Cortex of kidney (tissue), 1 donor: Measurements from ENCODE around the gene PAX7.

ENCODE experiments used
- DNase-seq: peaks from one replicate; lab custom pipeline; 2025; lab: John Stamatoyannopoulos, UW

The PAX7 gene

GRCh38 chr1:18641005-18641941, 10.6 kb downstream of the PAX7 start:
- no peak for DNase-seq

DNA sequence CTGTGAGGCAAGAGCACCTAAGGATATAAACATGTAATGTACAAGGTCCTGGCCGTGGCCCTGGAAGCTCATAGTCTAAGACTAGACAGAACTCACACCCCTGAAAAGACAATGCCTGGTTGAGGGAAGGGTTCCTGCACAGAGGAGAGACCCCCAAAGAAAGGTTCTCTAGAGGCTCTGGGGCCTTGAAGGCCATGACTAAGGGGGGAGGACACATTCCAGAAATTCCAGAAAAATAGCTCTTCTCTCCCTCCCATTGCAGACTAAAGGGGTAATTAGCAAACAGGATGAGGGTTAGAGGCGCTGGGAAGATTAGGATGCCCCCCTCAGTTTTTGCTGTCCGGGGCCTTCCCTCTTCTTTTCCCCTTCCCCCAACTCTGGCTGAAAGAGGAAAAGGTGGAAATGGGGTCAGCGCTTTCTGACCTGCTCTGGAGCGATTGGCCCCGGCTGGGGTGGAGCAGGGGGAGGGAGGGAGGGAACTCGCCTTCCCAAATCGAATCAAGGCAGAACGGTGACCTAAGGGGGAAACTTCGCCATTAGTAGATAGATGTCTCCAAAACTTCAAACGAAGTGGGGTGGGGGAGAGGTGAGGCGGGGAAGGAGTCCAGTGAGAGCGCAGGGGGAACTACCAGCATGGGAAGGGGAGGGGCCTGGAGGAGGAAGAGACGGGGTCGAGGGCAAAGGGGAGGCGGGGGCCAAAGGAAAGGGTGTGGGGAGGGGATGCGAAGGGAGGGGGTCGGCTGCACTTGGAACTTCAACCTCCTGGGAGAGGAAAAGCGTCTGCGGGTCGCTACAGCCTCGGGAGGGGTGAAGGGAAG, 11.8 kb downstream of the PAX7 start:
- no peak for DNase-seq

DNA sequence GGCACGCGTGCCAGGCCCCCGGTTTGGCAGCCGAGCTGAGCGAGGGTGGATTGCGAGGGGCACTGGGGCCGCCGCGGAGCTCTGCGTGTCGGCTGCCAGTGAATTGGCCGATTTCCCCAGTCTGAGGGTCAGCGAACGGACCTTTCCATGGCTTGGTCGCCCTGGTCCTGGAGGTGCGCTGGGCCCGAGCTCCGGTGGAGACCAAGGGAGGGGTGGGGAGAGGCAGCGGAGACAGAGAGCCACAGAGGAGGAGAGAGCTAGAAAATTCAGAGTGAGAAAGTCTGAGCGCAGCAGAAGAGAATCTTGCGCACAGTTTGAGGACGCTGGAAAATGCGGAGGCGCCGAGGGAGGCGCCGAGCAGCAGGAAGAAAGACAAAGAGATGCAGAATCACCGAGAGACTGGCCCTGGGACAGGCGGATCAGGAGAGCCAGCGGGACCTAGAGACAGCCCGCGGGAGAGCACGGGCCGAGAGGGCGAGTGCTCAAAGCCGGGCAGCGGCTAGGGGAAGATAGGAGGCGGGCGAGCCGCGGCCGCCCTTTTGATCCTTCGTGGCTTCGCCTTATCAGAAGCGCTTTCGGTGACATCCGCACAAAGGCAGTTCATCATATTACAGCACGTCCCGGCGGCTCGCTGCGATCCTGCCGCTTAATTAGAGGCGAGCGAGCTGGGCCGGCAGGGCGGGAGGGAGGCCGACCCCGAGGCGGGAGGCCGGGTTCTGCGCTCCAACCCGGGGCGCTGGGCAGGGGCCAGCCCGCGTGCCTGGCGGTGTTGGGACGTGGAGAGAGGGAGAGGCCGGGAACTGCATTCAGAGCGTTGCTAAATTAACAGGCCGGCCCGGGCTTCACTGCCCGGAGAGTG, 12.7 kb downstream of the PAX7 start:
- DNase-seq, result no peak

DNA sequence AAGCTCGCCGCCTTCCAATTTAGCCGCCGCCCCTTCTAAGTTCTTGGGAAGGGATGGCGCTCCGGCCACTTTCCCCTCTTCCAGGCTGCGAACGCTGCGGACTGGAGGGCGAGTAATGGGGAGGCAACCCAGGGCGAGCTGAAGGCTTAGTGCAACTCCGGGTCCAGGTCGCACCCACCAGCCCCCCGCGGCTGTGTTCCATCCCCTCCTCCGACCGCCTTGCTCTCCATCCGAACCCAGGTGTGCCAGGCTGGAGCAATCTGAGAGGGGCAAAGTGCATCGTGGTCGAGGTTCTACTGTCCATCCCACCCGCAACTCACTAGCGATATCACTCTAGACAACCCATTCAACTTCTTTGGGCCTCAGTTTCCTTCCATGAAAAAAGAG, 13.4 kb downstream of the PAX7 start:
- DNase-seq, result no peak

- no peak for DNase-seq
Measured at GRCh38 chr1:18644446-18644845, 13.8 kb downstream of the PAX7 start.

GRCh38 chr1:18644973-18645746, 14.5 kb downstream of the PAX7 start:
- no peak for DNase-seq

DNA sequence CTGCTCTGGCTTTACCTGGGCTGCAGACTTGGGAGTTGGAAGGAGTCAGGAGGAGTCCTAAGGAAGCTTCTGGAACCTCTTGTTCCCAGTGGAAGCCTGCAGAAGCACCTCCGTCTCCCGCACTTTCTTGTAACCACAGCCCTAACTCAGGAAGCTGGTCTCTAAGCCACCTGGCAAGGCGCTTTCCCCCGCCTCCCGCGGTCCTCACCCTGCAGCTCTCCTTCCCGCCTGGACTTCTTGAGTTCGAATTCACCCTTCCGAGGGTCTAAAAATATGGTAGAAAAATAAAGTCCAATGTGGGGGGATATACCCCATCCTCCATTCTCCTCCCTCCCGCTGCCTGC, 15.1 kb downstream of the PAX7 start:
- no peak for DNase-seq

DNA sequence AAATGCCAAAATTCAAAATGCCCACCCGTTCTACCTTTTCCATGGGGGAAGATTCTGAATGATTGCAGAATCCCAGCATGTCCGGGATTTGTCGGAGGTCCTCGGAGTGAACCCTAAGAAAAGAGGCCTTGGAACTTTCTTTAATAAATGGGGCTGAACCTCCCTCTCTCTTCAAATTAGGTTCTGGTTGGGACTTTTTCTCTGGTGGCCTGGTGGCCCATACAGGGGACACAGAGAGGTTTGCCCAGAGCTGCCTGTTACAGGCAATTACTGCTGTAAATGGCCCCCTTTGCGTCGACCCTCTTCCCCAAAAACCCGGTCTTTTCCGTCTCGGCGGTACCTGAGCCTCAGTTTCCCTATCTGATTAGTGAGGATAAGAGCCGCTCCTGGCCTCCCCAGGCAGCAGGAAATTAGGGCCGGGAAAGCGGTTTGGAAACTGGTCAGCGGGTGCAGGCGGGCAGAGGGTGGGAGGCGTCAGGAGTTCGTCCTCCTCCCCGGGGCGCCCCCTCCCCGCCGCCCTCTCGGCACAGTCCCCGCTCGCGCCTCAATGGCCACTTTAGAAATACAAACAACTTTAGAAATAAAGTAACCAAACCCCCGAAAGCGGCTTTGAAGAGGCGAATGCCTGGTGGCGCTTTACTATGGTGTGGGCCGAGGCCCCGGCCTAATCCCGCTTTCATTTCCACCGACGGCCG, 15.6 kb downstream of the PAX7 start:
- DNase-seq, result no peak

DNA sequence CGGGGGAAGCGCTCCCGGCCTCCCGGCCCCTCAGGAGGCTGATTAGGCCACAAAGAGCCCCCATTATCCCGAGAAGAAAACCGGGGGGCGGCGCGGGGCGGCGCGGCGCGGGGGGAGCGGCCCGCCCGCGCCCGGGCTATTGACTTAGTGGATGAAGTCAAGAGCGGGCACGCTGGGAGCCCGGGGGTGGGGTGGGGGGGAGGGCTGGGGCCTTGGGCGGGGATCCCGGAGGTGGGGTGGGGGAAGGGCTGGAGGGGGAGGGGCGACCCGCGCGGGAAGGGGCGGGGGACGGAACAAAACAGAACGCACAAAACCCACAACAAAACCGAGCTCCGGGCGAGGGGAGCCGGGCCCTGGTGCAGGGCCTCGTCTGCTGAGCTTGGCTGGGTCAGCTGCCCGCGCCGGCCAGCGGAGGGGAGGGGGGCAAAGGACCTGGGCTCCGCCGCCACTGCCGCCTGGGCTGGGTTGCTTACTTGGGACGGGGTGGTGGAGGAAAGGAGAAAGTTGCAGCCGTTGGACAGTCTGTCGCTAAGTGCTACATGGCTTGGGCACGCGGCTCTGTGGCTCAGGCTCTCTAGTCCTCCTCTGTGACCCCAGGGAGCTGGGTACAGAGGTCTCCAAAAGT, 16.3 kb downstream of the PAX7 start:
- no peak for DNase-seq

GRCh38 chr1:18647681-18648214, 17.1 kb downstream of the PAX7 start:
- DNase-seq, result no peak

DNA sequence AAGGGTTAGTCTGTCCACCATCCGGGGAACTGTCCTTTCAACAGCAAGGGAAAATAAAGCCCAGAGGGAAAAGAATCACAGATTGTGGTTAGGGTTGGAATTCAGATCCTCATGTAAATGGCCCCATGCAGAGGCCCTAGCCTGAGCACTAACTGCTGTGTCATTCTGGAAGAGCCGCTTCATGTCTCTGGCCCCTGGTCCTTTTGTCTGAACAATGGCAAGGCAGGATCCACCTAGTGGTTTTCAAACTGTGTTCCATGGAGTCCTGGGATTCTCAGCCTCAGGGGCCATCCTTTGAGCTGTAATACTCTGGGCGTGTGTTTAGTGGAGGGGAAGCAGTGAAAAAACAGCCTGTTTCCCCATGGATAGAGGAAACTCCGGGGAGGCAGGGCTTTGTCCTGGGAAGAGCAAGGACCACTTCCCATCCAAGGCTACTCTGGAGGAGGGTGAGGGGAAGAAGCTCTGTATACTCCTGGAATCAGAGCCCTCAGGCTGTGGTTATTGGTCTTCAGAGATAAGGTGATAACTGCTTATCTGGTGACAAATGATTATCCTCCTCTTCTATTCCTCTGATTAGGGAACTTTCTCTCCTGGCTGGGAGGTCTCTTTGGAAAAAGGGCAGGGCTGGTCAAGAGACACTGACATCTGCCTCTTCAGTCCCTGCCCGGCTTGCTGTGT, 19.2 kb downstream of the PAX7 start:
- no peak for DNase-seq

DNA sequence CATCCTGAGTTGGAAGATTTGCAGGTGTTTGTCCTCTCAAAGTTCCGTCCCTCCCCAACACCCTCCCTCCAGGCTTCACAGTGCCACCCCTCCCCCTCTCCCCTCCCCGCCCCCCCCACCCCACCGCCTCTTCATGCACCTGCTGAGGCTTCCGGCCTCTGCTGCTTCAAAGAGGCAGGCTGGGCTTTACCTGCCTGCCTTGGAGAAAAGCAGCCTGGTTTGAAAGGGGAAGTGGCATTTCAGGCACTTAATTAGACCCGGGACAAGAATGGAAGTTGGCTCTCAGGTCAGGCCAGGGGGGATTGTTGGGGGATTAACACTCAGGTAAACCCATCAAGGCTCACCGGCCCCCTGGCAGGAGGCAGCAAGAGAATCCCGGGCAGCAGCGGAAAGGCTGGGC, 21.1 kb downstream of the PAX7 start:
- DNase-seq, result no peak

GRCh38 chr1:18652791-18653190, 22.1 kb downstream of the PAX7 start:
- DNase-seq, result no peak

DNA sequence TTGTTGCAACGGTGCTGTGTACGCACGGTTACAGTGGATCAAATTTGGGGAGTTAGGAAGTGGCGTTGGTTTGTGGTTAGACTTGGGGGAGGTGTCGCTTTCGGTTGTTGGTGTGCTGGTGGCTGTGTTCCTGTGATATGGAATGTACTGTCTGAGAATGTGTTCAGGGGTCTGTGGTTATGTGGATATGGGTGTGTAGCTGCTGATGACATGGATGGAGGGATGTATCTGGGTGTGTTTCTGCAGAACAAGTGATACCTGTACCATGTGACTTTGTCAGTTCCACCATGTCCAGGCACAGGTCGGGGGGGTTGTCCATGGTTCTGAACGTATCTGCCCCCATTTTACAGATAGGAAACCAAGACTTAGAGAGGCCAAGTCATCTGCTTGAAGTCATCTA, 22.7 kb downstream of the PAX7 start:
- DNase-seq, result no peak

DNA sequence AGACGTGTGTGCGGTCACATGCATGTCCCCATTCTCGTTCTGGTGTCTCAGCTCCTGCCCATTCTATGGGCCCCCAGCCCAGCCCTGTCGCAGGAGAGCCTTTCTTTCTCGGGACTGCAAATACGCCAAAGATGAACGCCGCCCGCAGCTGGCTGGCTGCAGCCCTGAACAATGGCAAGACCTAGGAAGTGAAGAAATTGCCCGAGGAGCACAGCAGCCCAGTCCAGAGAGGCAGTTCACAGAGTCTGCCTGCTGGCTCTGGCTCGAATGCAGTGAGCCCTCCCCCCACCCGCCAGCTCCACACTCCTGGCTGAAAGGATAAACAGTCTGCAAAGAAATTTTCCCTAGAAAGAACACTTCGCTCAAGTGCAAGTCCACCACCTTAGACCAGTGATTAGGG, 23.3 kb downstream of the PAX7 start:
- DNase-seq, result no peak

DNA sequence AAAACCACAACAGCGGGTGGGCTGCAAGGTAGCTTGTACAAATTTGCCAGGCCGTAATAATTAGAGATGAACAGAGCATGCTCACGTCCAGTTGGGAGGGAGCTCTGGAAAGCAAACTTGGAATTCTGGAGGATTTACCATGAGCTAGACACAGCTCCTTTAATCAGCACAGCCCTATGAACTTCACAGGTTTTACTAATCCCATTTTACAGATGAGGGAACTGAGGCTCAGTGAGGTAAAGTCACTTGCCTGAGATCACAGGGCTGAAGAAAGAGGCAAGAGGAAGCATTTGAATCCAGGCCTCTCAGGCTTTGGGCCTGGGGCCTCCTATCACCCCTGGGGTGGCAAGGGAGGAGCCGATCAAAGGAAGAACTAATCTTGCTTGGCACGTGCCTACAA, 24.0 kb downstream of the PAX7 start:
- DNase-seq, result no peak

- DNase-seq, result no peak
Measured at GRCh38 chr1:18657506-18658201, 27.0 kb downstream of the PAX7 start.

GRCh38 chr1:18658831-18659230, 28.2 kb downstream of the PAX7 start:
- no peak for DNase-seq
